ENCODE results near the gene TSSK6. TPM values are rescaled to one million over a fixed set of nuclear protein-coding genes. Genes with fewer than 3 reads are reported as not detected.

TSSK6 gene
- total RNA-seq, 1 donor from 2014 or later, result 0.77 TPM

GRCh38 chr19:19558636-19559035 is 43.3 kb upstream of the TSSK6 start:
- Histone ChIP-seq H3K4me1 (no peaks in the 10 kb centered on the region), H3K36me3 (no peaks in the 10 kb centered on the region), H3K9me3 (replicated peaks) (no peaks in the 10 kb centered on the region), H3K27me3 (ENCODE audit: low read depth) (peaks cover 6% of the 10 kb centered on the region), H3K27ac (replicated peaks) (no peak overlapping the region), H3K4me3 (no peak overlapping the region)
- no peak for DNase-seq
- TF ChIP-seq CTCF (IDR thresholded peaks at IDR 0.05; ENCODE audit: borderline replicate concordance), result no peak
- intact Hi-C loops (cut with micrococcal nuclease), result no loop called here

- H3K36me3 ChIP-seq, result no peaks in the 10 kb centered on the region
- H3K4me3 ChIP-seq, result no peak overlapping the region
- intact Hi-C loops (cut with micrococcal nuclease), result no loop called here
- no peak for DNase-seq
- H3K9me3 ChIP-seq (replicated peaks), result no peaks in the 10 kb centered on the region
- no peaks in the 10 kb centered on the region for H3K4me1 ChIP-seq
- H3K27me3 ChIP-seq (ENCODE audit: low read depth), result peaks cover 6% of the 10 kb centered on the region
- no peak for TF ChIP-seq CTCF (IDR thresholded peaks at IDR 0.05; ENCODE audit: borderline replicate concordance)
- no peak overlapping the region for H3K27ac ChIP-seq (replicated peaks)
Observed at GRCh38 chr19:19558055-19558454, 42.7 kb upstream of the TSSK6 start.

- peaks cover 10% of the 10 kb centered on the region for H3K4me1 ChIP-seq
- peaks cover 23% of the 10 kb centered on the region for H3K27me3 ChIP-seq (ENCODE audit: low read depth)
- intact Hi-C loops (cut with micrococcal nuclease), result no loop called here
- TF ChIP-seq CTCF (IDR thresholded peaks at IDR 0.05; ENCODE audit: borderline replicate concordance), result peak; percentile 82
- peak; percentile 48 for DNase-seq
- H3K4me3 ChIP-seq, result no peak overlapping the region
- H3K9me3 ChIP-seq (replicated peaks), result peaks cover 4% of the 10 kb centered on the region
- H3K27ac ChIP-seq (replicated peaks), result no peak overlapping the region
- no peaks in the 10 kb centered on the region for H3K36me3 ChIP-seq
Observed at GRCh38 chr19:19554074-19555023, 39.0 kb upstream of the TSSK6 start.

GRCh38 chr19:19553670-19554069 is 38.3 kb upstream of the TSSK6 start:
- H3K4me1 ChIP-seq, result peaks cover 10% of the 10 kb centered on the region
- no peaks in the 10 kb centered on the region for H3K36me3 ChIP-seq
- no peak overlapping the region for H3K4me3 ChIP-seq
- no peak overlapping the region for H3K27ac ChIP-seq (replicated peaks)
- peaks cover 4% of the 10 kb centered on the region for H3K9me3 ChIP-seq (replicated peaks)
- no peak for DNase-seq
- intact Hi-C loops (cut with micrococcal nuclease), result no loop called here
- H3K27me3 ChIP-seq (ENCODE audit: low read depth), result peaks cover 30% of the 10 kb centered on the region
- TF ChIP-seq CTCF (IDR thresholded peaks at IDR 0.05; ENCODE audit: borderline replicate concordance), result no peak

- intact Hi-C loops (cut with micrococcal nuclease), result no loop called here
- Histone ChIP-seq H3K4me3 (no peak overlapping the region), H3K27ac (replicated peaks) (no peak overlapping the region), H3K36me3 (no peaks in the 10 kb centered on the region), H3K4me1 (peaks cover 18% of the 10 kb centered on the region), H3K9me3 (replicated peaks) (peaks cover 4% of the 10 kb centered on the region), H3K27me3 (ENCODE audit: low read depth) (peaks cover 38% of the 10 kb centered on the region)
- peak; percentile 66 for TF ChIP-seq CTCF (IDR thresholded peaks at IDR 0.05; ENCODE audit: borderline replicate concordance)
- no peak for DNase-seq
Observed at GRCh38 chr19:19552798-19553197, 37.5 kb upstream of the TSSK6 start.

Data from left ventricle myocardium inferior (tissue), 1 donor.